Sigmoid colon (tissue), 7 donors: ENCODE data around the gene CDC42SE2. TPM values are rescaled to one million over a fixed set of nuclear protein-coding genes. Genes with fewer than 3 reads are reported as not detected.

Experiments used
- DNase-seq: peaks from one replicate; pipeline ENCODE4 v3.0.0-alpha.2; 2019
- H3K27ac ChIP-seq, 4 donors: fragments of 200-600 bp; sonication (generic); one replicate each; pipeline ENCODE4 v1.5.1; 2016 to 2019; ENCODE audit warnings: mild to moderate bottlenecking in 1 of 4
- H3K27me3 ChIP-seq, 3 donors: fragments of 200-600 bp; sonication (generic); one replicate each; pipeline ENCODE4 v1.5.1; 2019; ENCODE audit warnings: mild to moderate bottlenecking in 1 of 3
- H3K36me3 ChIP-seq, 4 donors: fragments of 200-600 bp; sonication (generic); one replicate each; pipeline ENCODE4 v1.5.1; 2016 to 2019
- H3K4me1 ChIP-seq, 4 donors: fragments of 200-600 bp; sonication (generic); one replicate each; pipeline ENCODE4 v1.5.1; 2017 to 2019
- H3K4me3 ChIP-seq, 4 donors: fragments of 200-600 bp; sonication (generic); one replicate each; pipeline ENCODE4 v1.5.1; 2017 to 2019; ENCODE audit warnings: mild to moderate bottlenecking in 2 of 4, moderate library complexity in 1 of 4
- H3K9me3 ChIP-seq, 4 donors: fragments of 200-600 bp in 3 of 4; sonication (generic) in 3 of 4; one replicate each; pipeline versions ENCODE4 v1.5.1 to v1.6.1; 2013 to 2019
- CTCF ChIP-seq, 4 experiments: fragments of 450-650 bp in 3 of 4; fragments of 200-600 bp in 1 of 4; IDR thresholded peaks; one replicate each; pipeline ENCODE4 v1.5.1; 2016 to 2019; ENCODE audit warnings: antibody characterized with exemption in 4 of 4, mild to moderate bottlenecking in 3 of 4, moderate library complexity in 2 of 4
- EP300 ChIP-seq, 4 donors: sonication (generic); formaldehyde crosslinking; IDR thresholded peaks; one replicate each; pipeline ENCODE4 v1.6.1; 2017; ENCODE audit warnings: antibody characterized with exemption in 4 of 4
- POLR2A ChIP-seq, 2 donors: fragments of 450-650 bp; IDR thresholded peaks; one replicate each; pipeline ENCODE4 v1.6.1; 2016; ENCODE audit warnings: antibody characterized with exemption in 2 of 2, mild to moderate bottlenecking in 2 of 2, moderate library complexity in 2 of 2
- POLR2AphosphoS5 ChIP-seq, 4 donors: sonication (generic); formaldehyde crosslinking; IDR thresholded peaks; one replicate each; pipeline ENCODE4 v1.6.1; 2017; ENCODE audit warnings: antibody characterized with exemption in 4 of 4
- WGBS, 2 donors: extraction: QIAGEN DNeasy Blood & Tissue Kit; methylation state at CpG; one replicate each; pipeline ENCODE4 v1.1.7; 2013; 5-methylcytosine and 5-hydroxymethylcytosine counted together
- intact Hi-C: fragments of 100-400 bp; cut with DNase I; formaldehyde crosslinking; loops from one replicate; pipeline ENCODE4 v1.15.1; 2023
- polyA plus RNA-seq, 3 donors: library from polyadenylated mRNA; stranded (reverse); fragments of 200-250 nt; gene quantifications; one replicate each; pipeline ENCODE4 v1.2.3, GENCODE V29; 2013
- total RNA-seq, 4 donors: library from RNA; depleted of rRNA; stranded (reverse); fragments of >200 nt; gene quantifications; one replicate each; pipeline ENCODE4 v1.1.0, GENCODE V29; 2016
- donor health status: healthy with polysubstance abuse.
- donor health status: Bipolar disorder and iron deficiency.
- donor health status: healthy.

Gene CDC42SE2
- 10 to 100 TPM; 24.1 to 33.2 (median 28.6) TPM for total RNA-seq
- 100 to 1,000 TPM in 1 of 3 donors, 10 to 100 TPM in 2; 67.1 to 109 (median 74.5) TPM for polyA plus RNA-seq

DNA sequence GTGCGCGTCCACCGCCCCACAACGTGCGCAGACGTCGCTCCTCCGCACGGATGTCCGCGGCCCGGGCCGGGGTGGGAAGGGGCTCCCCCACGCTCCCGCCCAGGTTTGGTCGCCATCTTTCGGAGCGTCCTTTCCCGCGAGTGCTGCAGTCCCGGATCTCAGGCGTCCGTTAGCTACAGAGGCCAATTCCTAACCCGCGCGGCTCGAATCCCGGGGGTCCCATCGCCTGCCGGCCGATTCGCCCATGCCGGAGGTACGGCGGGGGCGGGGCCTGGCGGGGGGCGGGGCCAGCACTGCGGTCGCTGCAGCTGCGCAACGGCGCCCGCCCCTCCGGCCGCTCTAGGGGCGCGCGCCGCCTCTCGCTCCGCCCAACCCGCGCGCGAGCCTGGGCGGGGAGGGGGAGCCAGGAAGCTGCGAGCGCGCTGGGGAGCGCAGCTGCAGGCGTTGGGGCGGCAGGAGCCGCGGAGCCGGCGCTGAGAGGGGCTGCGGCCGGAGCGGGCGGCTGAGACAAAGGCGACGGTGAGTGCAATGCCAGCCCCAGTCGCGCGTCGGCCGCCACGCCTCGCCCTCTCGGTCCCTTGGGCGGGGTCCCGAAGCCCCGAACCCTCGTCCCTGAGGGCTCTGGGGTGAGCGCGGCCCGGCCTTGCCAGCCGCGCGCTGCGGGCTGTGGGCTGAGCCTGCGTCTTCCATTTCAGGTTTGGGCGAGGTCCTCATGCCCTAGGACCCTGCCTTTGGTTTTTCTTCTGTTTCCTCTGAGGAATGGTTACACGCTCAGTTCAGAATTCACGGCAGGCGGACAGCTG is at the start of gene CDC42SE2:
Gene CDC42SE2, plus strand, starts transcription at position 406 of the 803 bp plus-strand sequence. CDS start 95,441 bp downstream, outside the sequence.
- H3K4me3 ChIP-seq: peak within 1 kb of the TSS; percentile 72 to 98 (median 85)
- H3K36me3 ChIP-seq: no peaks in the 10 kb centered on the region
- intact Hi-C loops: loop anchor here (2.0 to 10.0 kb wide), 4 partner anchors 93 to 533 kb away; partner anchors contain the start of genes FNIP1, LYRM7 and RAPGEF6
- peak; percentile 89 for DNase-seq
- H3K4me1 ChIP-seq: peaks cover 0 to 24% (median 15%) of the 10 kb centered on the region in 4 donors
- TF ChIP-seq CTCF (IDR thresholded peaks at IDR 0.05) (no peak), POLR2A (IDR thresholded peaks at IDR 0.05) (peak; percentile 68 to 73), POLR2AphosphoS5 (IDR thresholded peaks at IDR 0.05) (peak; percentile 63 to 94 (median 92)), EP300 (IDR thresholded peaks at IDR 0.05) (no peak)
- H3K27ac ChIP-seq: peak within 1 kb of the TSS; percentile 84 to 92 (median 89)
- no peaks in the 10 kb centered on the region for H3K27me3 ChIP-seq
- H3K9me3 ChIP-seq: no peaks in the 10 kb centered on the region
- WGBS, 2 donors: 0% methylated on average over 97 of the region's 97 CpGs

- DNase-seq: no peak
- H3K36me3 ChIP-seq: no peaks in the 10 kb centered on the region
- no peak overlapping the region for H3K27ac ChIP-seq
- intact Hi-C loops: no loop called here
- H3K4me1 ChIP-seq: no peaks in the 10 kb centered on the region
- no peak overlapping the region for H3K4me3 ChIP-seq
- no peaks in the 10 kb centered on the region for H3K9me3 ChIP-seq
- H3K27me3 ChIP-seq: no peaks in the 10 kb centered on the region
- 83 to 87% methylated on average over 3 of the region's 3 CpGs for WGBS, 2 donors
- TF ChIP-seq EP300 (IDR thresholded peaks at IDR 0.05) (no peak), POLR2AphosphoS5 (IDR thresholded peaks at IDR 0.05) (no peak), CTCF (IDR thresholded peaks at IDR 0.05) (no peak), POLR2A (IDR thresholded peaks at IDR 0.05) (no peak)
Measured at GRCh38 chr5:131214609-131215227, 49.1 kb upstream of the CDC42SE2 start.

DNA sequence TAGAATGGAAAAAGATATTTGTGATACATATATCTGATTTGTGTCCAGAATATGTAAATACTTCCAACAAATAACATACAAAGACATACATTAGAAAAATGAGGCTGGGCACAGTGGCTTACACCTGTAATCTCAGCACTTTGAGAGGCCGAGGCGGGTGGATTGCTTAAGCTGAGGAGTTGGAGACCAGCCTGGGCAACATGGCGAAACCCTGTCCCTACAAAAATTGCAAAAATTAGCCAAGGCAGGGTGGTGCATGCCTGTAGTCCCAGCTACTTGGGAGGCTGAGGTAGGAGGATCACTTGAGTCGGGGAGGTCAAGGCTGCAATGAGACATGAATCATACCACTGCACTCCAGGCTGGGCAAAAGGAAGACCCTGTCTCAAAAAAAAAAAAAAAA is 46.1 kb upstream of the CDC42SE2 start:
- 97 to 99% methylated on average over 4 of the region's 4 CpGs for WGBS, 2 donors
- no peaks in the 10 kb centered on the region for H3K9me3 ChIP-seq
- H3K27me3 ChIP-seq: no peaks in the 10 kb centered on the region
- TF ChIP-seq POLR2A (IDR thresholded peaks at IDR 0.05): no peak
- TF ChIP-seq POLR2AphosphoS5 (IDR thresholded peaks at IDR 0.05): no peak
- no peak for TF ChIP-seq CTCF (IDR thresholded peaks at IDR 0.05)
- TF ChIP-seq EP300 (IDR thresholded peaks at IDR 0.05): no peak
- DNase-seq: no peak
- H3K27ac ChIP-seq: no peak overlapping the region
- no peaks in the 10 kb centered on the region for H3K36me3 ChIP-seq
- intact Hi-C loops: no loop called here
- H3K4me1 ChIP-seq: peaks cover 0 to 7% (median 3%) of the 10 kb centered on the region in 4 donors
- no peak overlapping the region for H3K4me3 ChIP-seq

- Histone ChIP-seq H3K4me1 (peaks cover 0 to 8% (median 7%) of the 10 kb centered on the region in 4 donors), H3K9me3 (no peaks in the 10 kb centered on the region), H3K27ac (no peak overlapping the region), H3K4me3 (no peak overlapping the region), H3K27me3 (no peaks in the 10 kb centered on the region), H3K36me3 (no peaks in the 10 kb centered on the region)
- no peak for TF ChIP-seq POLR2A (IDR thresholded peaks at IDR 0.05)
- TF ChIP-seq EP300 (IDR thresholded peaks at IDR 0.05): no peak
- no peak for TF ChIP-seq POLR2AphosphoS5 (IDR thresholded peaks at IDR 0.05)
- no peak for TF ChIP-seq CTCF (IDR thresholded peaks at IDR 0.05)
- WGBS, 2 donors: 72 to 85% methylated on average over 4 of the region's 4 CpGs
- intact Hi-C loops: no loop called here
- DNase-seq: no peak
Measured at GRCh38 chr5:131218392-131218791, 45.5 kb upstream of the CDC42SE2 start.
